Kidney (tissue), 14 donors: ENCODE data around the gene SPTSSA. TPM values are rescaled to one million over a fixed set of nuclear protein-coding genes. Genes with fewer than 3 reads are reported as not detected.
A peak's percentile ranks its signal among the peaks of the same experiment; 100 is the strongest.

Experiments used
- DNase-seq, 5 donors: peaks; one replicate each; pipeline ENCODE4 v3.0.0-alpha.2; 2013 to 2020
- FAIRE-seq: peaks from 2 replicates; lab custom pipeline; 2012; peaks lifted over from hg19 to GRCh38; lab: Jason Lieb, UNC
- H3K27ac ChIP-seq, 2 donors: one replicate each; pipeline ENCODE4 v1.7.0; 2013; ENCODE audit warnings: low read depth in 2 of 2, low read length in 2 of 2, inconsistent platforms in 1 of 2
- H3K27me3 ChIP-seq: one replicate; pipeline ENCODE4 v1.7.1; 2013; ENCODE audit warnings: low read length, inconsistent platforms; ENCODE audit not compliant: control insufficient read depth, insufficient read depth
- H3K36me3 ChIP-seq, 3 donors: one replicate each; pipeline versions ENCODE4 v1.7.0 to v1.7.1; 2013; ENCODE audit warnings: low read length in 3 of 3, control low read depth in 1 of 3, inconsistent platforms in 1 of 3; ENCODE audit not compliant: insufficient read depth in 3 of 3, control insufficient read depth in 2 of 3
- H3K4me1 ChIP-seq, 3 donors: one replicate each; pipeline versions ENCODE4 v1.7.0 to v1.7.1; 2013; ENCODE audit warnings: low read length in 3 of 3, inconsistent platforms in 1 of 3, low read depth in 1 of 3; ENCODE audit not compliant: control insufficient read depth in 2 of 3, insufficient read depth in 2 of 3
- H3K4me3 ChIP-seq, 3 donors: one replicate each; pipeline versions ENCODE4 v1.7.0 to v1.8.1; 2013; ENCODE audit warnings: low read length in 3 of 3, control low read depth in 1 of 3, inconsistent platforms in 1 of 3
- H3K9ac ChIP-seq, 3 donors: one replicate each; pipeline versions ENCODE4 v1.7.0 to v1.7.1; 2013; ENCODE audit warnings: low read length in 3 of 3, control low read depth in 1 of 3, inconsistent platforms in 1 of 3
- H3K9me3 ChIP-seq, 3 donors: one replicate each; pipeline versions ENCODE4 v1.7.0 to v1.7.1; 2013; ENCODE audit warnings: low read length in 3 of 3, control low read depth in 1 of 3, inconsistent platforms in 1 of 3; ENCODE audit not compliant: control insufficient read depth in 2 of 3, insufficient read depth in 1 of 3
- intact Hi-C: fragments of 100-400 bp; cut with DNase I; formaldehyde crosslinking; loops from one replicate; pipeline ENCODE4 v1.11.1; 2022
- polyA plus RNA-seq: library from polyadenylated mRNA; stranded (reverse); fragments of 350-450 nt; fragmentation: Illumina TruSeq; extraction: RNeasy Lipid Tissue Mini Kit (QIAGEN cat#74804); gene quantifications from one replicate; pipeline ENCODE4 v1.2.3, GENCODE V29; 2014; ENCODE audit warnings: low read depth, low replicate concordance; ENCODE audit not compliant: insufficient read depth
- total RNA-seq: library from RNA; stranded (reverse); fragmentation: NEBNext Ultra II Directional; extraction: Animal tissue kit (Norgen Biotek cat#: 25700); gene quantifications from one replicate; pipeline ENCODE4 v1.2.1, GENCODE V29; 2021
- TF ChIP-seq, protein P1 (sequence below): IDR thresholded peaks from 3 replicates; pipeline ENCODE4 v1.5.1; 2012; ENCODE audit warnings: mild to moderate bottlenecking, moderate library complexity, borderline replicate concordance; ENCODE audit not compliant: insufficient read depth; ENCODE audit errors: extremely low read depth
- donor health status: control.
- donor health status: control.
- donor health status: control.
- donor health status: control.
- donor health status: control.
- donor health status: DM: yes; HTN: yes; CAD: no.
- donor health status: Normal renal cell carcinoma (clear cell type).

Gene SPTSSA
- total and polyA plus RNA-seq, 2 donors from 2014 or later = 17.4 to 19.2 TPM

DNA sequence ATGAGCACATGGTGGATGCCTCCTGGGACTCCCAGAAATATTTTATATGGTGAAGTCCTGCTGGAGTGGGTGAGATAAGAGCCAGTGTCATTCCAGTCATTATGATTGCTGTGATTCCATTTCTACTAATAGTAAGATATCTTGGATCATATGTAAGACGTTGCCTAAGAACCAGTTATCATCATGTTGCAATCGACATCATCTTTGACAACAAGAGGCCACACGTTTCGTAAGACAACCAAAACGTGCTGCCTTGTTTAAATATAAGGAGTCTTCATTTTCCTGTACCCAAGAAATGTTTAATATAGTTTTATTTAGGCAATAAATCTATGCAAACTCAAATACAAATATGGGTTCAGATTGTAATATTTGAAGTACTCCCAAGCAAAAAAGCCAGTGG, 58.4 kb downstream of the SPTSSA start:
- DNase-seq (no peak), FAIRE-seq (no peak)
- TF ChIP-seq, protein P1, sequence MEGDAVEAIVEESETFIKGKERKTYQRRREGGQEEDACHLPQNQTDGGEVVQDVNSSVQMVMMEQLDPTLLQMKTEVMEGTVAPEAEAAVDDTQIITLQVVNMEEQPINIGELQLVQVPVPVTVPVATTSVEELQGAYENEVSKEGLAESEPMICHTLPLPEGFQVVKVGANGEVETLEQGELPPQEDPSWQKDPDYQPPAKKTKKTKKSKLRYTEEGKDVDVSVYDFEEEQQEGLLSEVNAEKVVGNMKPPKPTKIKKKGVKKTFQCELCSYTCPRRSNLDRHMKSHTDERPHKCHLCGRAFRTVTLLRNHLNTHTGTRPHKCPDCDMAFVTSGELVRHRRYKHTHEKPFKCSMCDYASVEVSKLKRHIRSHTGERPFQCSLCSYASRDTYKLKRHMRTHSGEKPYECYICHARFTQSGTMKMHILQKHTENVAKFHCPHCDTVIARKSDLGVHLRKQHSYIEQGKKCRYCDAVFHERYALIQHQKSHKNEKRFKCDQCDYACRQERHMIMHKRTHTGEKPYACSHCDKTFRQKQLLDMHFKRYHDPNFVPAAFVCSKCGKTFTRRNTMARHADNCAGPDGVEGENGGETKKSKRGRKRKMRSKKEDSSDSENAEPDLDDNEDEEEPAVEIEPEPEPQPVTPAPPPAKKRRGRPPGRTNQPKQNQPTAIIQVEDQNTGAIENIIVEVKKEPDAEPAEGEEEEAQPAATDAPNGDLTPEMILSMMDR = no peak
- H3K9me3 ChIP-seq = no peaks in the 10 kb centered on the region
- intact Hi-C loops = no loop called here
- no peaks in the 10 kb centered on the region for H3K4me1 ChIP-seq
- H3K9ac ChIP-seq = no peak overlapping the region
- no peaks in the 10 kb centered on the region for H3K27me3 ChIP-seq
- H3K4me3 ChIP-seq = no peak overlapping the region
- no peak overlapping the region for H3K27ac ChIP-seq
- H3K36me3 ChIP-seq = no peaks in the 10 kb centered on the region

DNA sequence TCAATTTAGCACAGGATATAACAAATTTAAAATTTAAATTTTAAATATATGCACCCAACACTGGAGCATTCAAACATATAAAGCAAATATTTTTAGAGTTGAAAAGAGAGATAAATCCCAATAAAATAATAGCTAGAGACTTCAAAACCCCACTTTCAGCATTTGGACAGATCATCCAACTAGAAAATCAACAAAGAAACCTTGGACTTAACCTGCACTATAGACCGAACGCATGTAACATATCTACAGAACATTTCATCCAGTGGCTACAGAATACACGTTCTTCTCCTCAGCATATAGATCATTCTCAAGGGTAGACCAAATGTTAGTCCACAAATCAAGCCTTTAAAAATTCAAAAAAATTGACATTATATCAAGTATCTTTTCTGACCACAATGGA, 64.0 kb downstream of the SPTSSA start:
- no peaks in the 10 kb centered on the region for H3K36me3 ChIP-seq
- no peaks in the 10 kb centered on the region for H3K4me1 ChIP-seq
- TF ChIP-seq, protein P1 = no peak
- no peaks in the 10 kb centered on the region for H3K9me3 ChIP-seq
- intact Hi-C loops = no loop called here
- no peak overlapping the region for H3K4me3 ChIP-seq
- H3K27me3 ChIP-seq = no peaks in the 10 kb centered on the region
- peak in 1 of 5 donors; percentile 20 for DNase-seq
- H3K27ac ChIP-seq = no peak overlapping the region
- no peak overlapping the region for H3K9ac ChIP-seq
- no peak for FAIRE-seq

DNA sequence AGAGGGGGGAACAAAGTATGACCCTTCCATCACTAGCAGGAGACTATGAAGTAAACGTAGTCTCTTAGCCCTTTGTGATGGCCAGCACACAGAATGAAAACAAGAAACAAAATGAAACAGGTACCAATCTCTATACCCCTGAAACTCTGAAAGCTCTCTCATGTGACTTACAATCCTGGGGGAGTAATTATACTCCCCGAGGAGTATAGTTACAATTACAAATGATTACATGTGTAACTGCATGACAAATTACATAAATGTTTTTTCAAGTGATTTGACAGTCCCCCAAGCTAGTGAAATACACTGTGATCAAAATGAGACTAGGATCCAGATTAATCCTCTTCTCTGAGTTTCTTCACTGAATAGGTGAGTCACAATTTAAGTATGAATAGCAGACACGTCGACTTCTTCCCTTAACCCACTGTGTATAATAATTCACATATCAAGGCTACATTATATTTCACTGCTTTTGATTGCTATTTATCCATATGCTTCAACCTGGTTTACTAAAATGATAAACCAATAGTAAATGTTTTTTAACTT, 74.0 kb downstream of the SPTSSA start:
- Histone ChIP-seq H3K4me3 (no peak overlapping the region), H3K4me1 (no peaks in the 10 kb centered on the region), H3K27me3 (no peaks in the 10 kb centered on the region), H3K9ac (no peak overlapping the region), H3K36me3 (no peaks in the 10 kb centered on the region), H3K27ac (no peak overlapping the region), H3K9me3 (peaks cover 0 to 2% (median 0%) of the 10 kb centered on the region in 3 donors)
- FAIRE-seq = no peak
- no peak for DNase-seq
- intact Hi-C loops = no loop called here
- TF ChIP-seq, protein P1 = no peak
